ENCODE data around the gene IFITM2. TPM values are rescaled to one million over a fixed set of nuclear protein-coding genes. Genes with fewer than 3 reads are reported as not detected.
"Not testable (repeated sequence)": the region's sequence is repeated elsewhere in the genome, so short reads cannot be mapped to it uniquely, and the experiment has no call there.

IFITM2 gene
- total RNA-seq, 1 experiment from 2014 or later = 16.3 TPM

GRCh38 chr11:304061-304506 is 3.5 kb upstream of the IFITM2 start:
- DNase-seq (ENCODE audit: low read depth in 1 of 2, low spot score in 2 of 2) = no peak
- H3K36me3 ChIP-seq = no peaks in the 10 kb centered on the region
- H3K4me3 ChIP-seq = no peak overlapping the region
- no peaks in the 10 kb centered on the region for H3K27me3 ChIP-seq (replicated peaks)
- no peaks in the 10 kb centered on the region for H3K9me3 ChIP-seq (replicated peaks)
- H3K27ac ChIP-seq = no peak overlapping the region
- H3K4me1 ChIP-seq (replicated peaks) = peaks cover 2% of the 10 kb centered on the region; the same call in 1 of the 2 replicates

GRCh38 chr11:304915-305843 is 2.4 kb upstream of the IFITM2 start:
- no peaks in the 10 kb centered on the region for H3K9me3 ChIP-seq (replicated peaks)
- H3K27me3 ChIP-seq (replicated peaks) = no peaks in the 10 kb centered on the region
- H3K4me3 ChIP-seq = no peak overlapping the region
- H3K36me3 ChIP-seq = no peaks in the 10 kb centered on the region
- H3K4me1 ChIP-seq (replicated peaks) = peaks cover 13% of the 10 kb centered on the region
- H3K27ac ChIP-seq = no peak overlapping the region
- DNase-seq (ENCODE audit: low read depth in 1 of 2, low spot score in 2 of 2) = peak in 1 of 2 experiments; percentile 39

GRCh38 chr11:305844-306211 is 1.8 kb upstream of the IFITM2 start:
- Histone ChIP-seq H3K4me1 (replicated peaks) (peaks cover 13% of the 10 kb centered on the region), H3K36me3 (no peaks in the 10 kb centered on the region), H3K4me3 (no peak overlapping the region), H3K27ac (no peak overlapping the region), H3K27me3 (replicated peaks) (no peaks in the 10 kb centered on the region), H3K9me3 (replicated peaks) (no peaks in the 10 kb centered on the region)
- DNase-seq (ENCODE audit: low read depth in 1 of 2, low spot score in 2 of 2) = no peak

- H3K4me3 ChIP-seq = no peak overlapping the region
- DNase-seq (ENCODE audit: low read depth in 1 of 2, low spot score in 2 of 2) = no peak
- H3K27me3 ChIP-seq (replicated peaks) = no peaks in the 10 kb centered on the region
- H3K4me1 ChIP-seq (replicated peaks) = peaks cover 13% of the 10 kb centered on the region
- no peaks in the 10 kb centered on the region for H3K36me3 ChIP-seq
- no peaks in the 10 kb centered on the region for H3K9me3 ChIP-seq (replicated peaks)
- H3K27ac ChIP-seq = no peak overlapping the region
Measured at GRCh38 chr11:306645-307371, 808 bp upstream of the IFITM2 start.

GRCh38 chr11:308740-309665 is 1.4 kb downstream of the IFITM2 start:
- not testable (repeated sequence) for H3K4me3 ChIP-seq; H3K9me3 ChIP-seq (replicated peaks); H3K36me3 ChIP-seq

GRCh38 chr11:309979-310572 is 2.5 kb downstream of the IFITM2 start:
- Histone ChIP-seq H3K4me3 (peak overlapping the region; percentile 13; the same call in 1 of the 2 replicates), H3K4me1 (replicated peaks) (peaks cover 13% of the 10 kb centered on the region)
- not testable (repeated sequence) for H3K27ac ChIP-seq; H3K36me3 ChIP-seq; H3K9me3 ChIP-seq (replicated peaks); H3K27me3 ChIP-seq (replicated peaks)
- peak in 1 of 2 experiments; percentile 12 for DNase-seq (ENCODE audit: low read depth in 1 of 2, low spot score in 2 of 2)

More at GRCh38 chr11:308740-309665, 1.4 kb downstream of the IFITM2 start:
- DNase-seq (ENCODE audit: low read depth in 1 of 2, low spot score in 2 of 2); H3K27me3 ChIP-seq (replicated peaks); H3K27ac ChIP-seq: not testable (repeated sequence)
- H3K4me1 ChIP-seq (replicated peaks) = peaks cover 13% of the 10 kb centered on the region

GRCh38 chr11:311013-311748 is 3.6 kb downstream of the IFITM2 start:
- not testable (repeated sequence) for H3K9me3 ChIP-seq (replicated peaks); H3K36me3 ChIP-seq; H3K27ac ChIP-seq; H3K27me3 ChIP-seq (replicated peaks); DNase-seq (ENCODE audit: low read depth in 1 of 2, low spot score in 2 of 2); H3K4me3 ChIP-seq
- H3K4me1 ChIP-seq (replicated peaks) = peaks cover 13% of the 10 kb centered on the region

GRCh38 chr11:312092-312816 is 4.6 kb downstream of the IFITM2 start:
- H3K27me3 ChIP-seq (replicated peaks) = no peaks in the 10 kb centered on the region
- peaks cover 13% of the 10 kb centered on the region for H3K4me1 ChIP-seq (replicated peaks)
- no peak overlapping the region for H3K27ac ChIP-seq
- no peak overlapping the region for H3K4me3 ChIP-seq
- DNase-seq (ENCODE audit: low read depth in 1 of 2, low spot score in 2 of 2) = no peak
- no peaks in the 10 kb centered on the region for H3K36me3 ChIP-seq
- H3K9me3 ChIP-seq (replicated peaks) = no peaks in the 10 kb centered on the region

GRCh38 chr11:313304-313786 is 5.7 kb downstream of the IFITM2 start:
- no peak overlapping the region for H3K27ac ChIP-seq
- no peak overlapping the region for H3K4me3 ChIP-seq
- H3K36me3 ChIP-seq = no peaks in the 10 kb centered on the region
- no peaks in the 10 kb centered on the region for H3K27me3 ChIP-seq (replicated peaks)
- H3K4me1 ChIP-seq (replicated peaks) = peaks cover 13% of the 10 kb centered on the region
- H3K9me3 ChIP-seq (replicated peaks) = no peaks in the 10 kb centered on the region
- DNase-seq (ENCODE audit: low read depth in 1 of 2, low spot score in 2 of 2) = no peak

- Histone ChIP-seq H3K36me3 (no peaks in the 10 kb centered on the region), H3K27me3 (replicated peaks) (no peaks in the 10 kb centered on the region), H3K4me1 (replicated peaks) (peaks cover 12% of the 10 kb centered on the region), H3K4me3 (no peak within 1 kb of the TSS), H3K27ac (no peak within 1 kb of the TSS), H3K9me3 (replicated peaks) (no peaks in the 10 kb centered on the region)
- no peak for DNase-seq (ENCODE audit: low read depth in 1 of 2, low spot score in 2 of 2)
Measured at GRCh38 chr11:313787-314553, 6.4 kb downstream of the IFITM2 start, which contains the start of gene IFITM1. TSS of gene IFITM1 (plus strand) at chr11:314040. CDS start at chr11:314171, 131 bp downstream.

- not testable (repeated sequence) for DNase-seq (ENCODE audit: low read depth in 1 of 2, low spot score in 2 of 2); H3K27me3 ChIP-seq (replicated peaks); H3K9me3 ChIP-seq (replicated peaks); H3K27ac ChIP-seq; H3K36me3 ChIP-seq; H3K4me1 ChIP-seq (replicated peaks); H3K4me3 ChIP-seq
Measured at GRCh38 chr11:314554-314875, 6.9 kb downstream of the IFITM2 start.
